Stimulated activated CD8-positive, alpha-beta memory T cell treated with anti-CD3 and anti-CD28 coated beads, Interleukin-2, amount 100 ng/mL, for 48 hours (primary cell): Measurements from ENCODE around the gene RUNX1.
A peak's percentile ranks its signal among the peaks of the same experiment; 100 is the strongest.
"Not testable (repeated sequence)": the region's sequence is repeated elsewhere in the genome, so short reads cannot be mapped to it uniquely, and the experiment has no call there.

Source experiments
- DNase-seq, 2 donors: peaks; one replicate each; pipeline ENCODE4 v3.0.0-alpha.2; 2020; ENCODE audit warnings: low read depth in 2 of 2

The RUNX1 gene

DNA sequence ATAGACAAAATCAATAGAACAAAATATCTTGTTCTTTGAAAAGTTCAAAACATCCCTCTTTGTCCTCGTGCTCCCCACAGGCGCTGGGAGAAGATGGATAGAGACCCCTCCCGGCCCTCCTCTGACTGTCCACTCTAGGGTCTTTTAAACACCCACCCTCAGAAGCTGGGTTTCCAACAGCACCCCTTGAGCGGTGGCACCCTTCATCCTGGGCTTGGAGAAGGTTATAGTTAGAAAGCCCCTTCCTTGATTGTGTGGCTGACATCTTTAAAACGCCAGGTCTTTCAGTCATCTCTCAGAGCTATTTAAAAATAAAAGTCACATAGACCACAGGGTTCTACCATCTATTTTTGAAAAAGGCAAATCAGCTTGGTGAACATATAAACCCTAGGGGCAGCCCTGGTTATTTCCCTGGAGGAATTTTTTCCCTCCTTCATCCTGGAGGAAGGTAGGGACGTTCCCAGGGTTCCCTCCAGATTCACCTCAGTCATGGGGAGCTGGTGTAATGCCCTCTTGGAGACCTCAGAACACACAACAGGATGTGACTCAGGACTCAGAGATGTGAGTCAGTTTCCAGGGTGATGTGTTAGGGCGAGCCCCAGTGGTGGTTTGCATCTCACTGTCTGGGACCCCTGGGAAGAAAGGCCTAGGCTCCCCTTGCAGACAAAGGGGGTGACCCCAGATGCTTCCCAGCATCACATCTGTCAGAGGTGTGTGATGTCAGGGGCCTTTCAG, 241.8 kb downstream of the RUNX1 start:
- DNase-seq = peak; percentile 39 to 52

DNA sequence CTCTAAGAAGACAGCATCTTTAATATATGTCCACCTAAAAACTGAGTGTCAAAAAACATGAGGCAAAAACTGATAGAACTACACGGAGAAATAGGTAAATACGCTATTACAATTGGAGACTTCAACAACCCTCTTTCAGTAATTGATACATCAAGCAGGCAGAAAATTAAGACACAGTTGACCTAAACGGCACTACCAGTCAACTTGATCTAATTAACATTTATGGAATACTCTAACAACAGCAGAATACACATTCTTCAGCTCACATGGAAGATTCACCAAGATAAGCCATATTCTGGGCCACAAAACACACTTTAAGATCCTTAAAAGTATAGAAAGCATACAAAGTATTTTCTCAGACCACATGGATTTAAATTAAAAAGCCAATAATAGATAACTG, 242.7 kb downstream of the RUNX1 start:
- no peak for DNase-seq

DNA sequence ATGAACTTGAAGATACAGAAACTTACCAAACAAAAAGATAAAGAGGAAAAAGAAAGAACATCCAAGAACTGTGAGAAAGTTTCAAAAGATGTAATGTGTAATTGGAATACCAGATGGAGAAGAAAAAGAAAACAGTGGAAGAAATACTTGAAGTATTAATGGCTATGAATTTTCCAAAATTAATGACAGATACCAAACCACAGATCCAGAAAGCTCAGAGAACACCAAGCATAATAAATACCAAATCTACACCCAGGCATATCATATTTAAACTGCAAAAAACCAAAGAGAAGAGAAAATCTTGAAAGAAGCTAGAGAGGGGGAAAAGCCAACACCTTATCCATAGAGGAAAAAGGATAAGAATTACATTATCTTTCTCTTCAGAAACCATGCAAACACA, 243.9 kb downstream of the RUNX1 start:
- no peak for DNase-seq

DNA sequence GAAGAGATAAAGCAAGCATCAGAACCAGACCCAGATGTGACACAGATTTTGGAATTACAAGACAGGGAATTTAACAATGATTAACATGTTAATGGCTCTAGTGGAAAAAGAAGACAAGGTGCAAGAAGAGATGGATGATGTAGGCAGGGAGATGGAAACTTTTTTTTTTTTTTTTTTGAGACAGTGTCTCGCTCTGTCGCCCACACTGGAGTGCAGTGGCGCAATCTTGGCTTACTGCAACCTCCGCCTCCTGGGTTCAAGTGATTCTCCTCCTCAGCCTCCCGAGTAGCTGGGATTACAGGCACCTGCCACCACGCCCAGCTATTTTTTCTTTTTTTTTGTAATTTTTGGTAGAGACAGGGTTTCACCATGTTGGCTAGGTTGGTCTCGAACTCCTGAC, 244.5 kb downstream of the RUNX1 start:
- not testable (repeated sequence) for DNase-seq

DNA sequence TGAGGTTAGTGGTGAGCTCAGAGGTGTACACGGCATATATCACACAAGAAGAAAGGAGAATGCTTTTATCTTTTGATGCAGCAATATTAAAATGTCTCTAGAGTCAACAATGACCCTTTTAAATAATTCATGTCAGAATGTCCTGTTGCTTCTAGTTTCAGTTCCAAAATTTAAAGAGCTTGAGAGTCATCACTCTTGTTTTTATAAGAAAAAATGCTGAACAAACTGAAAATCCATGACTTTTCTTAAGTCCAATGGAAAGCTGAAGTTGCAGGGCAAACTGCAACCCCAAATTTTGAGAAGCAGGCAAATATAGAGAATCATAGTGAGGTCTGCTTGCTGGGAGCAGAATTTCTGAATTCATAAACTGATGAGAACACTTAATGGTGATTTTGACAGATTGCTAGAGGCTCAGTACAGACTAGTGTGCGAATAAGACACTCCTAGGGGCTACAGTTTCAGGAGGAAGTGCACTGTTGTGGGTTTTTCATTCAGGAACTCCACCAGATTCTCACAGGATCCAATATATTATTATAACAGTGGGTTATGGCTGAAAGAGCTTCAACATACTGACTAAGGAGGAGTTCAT, 245.2 kb downstream of the RUNX1 start:
- no peak for DNase-seq

DNA sequence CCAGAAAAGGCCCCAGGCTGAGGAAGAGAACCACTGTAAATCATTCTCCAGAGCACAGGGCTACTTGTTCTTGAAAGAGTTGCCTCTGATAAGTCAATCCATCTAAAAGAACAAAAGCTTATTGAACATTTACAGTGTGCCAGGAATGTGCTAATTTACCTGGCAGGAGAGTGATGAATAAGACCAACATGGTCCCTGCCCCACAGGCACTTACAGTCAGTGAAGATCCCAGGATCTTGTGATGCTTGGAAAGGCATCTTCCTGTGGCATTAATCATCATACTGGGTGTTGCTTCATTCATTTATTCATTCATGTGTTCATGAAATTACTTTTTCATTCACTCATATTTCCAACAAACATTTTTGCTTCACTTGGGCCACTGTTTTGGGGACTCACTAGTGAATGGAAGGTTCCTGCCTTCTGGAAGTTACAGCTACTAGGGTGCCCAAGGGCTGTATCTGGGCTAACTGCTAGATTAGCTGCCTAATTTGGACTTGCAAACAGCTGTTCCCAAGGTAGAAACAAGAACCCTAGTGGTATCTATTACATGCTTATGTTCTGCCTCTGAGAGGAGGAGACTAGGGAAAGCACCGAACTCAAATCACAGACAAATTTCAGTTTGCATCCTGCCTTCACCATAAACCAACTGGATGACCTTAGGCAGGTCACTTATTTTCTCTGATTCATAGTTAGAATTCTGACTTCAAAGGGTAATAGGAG, 246.8 kb downstream of the RUNX1 start:
- no peak for DNase-seq

DNA sequence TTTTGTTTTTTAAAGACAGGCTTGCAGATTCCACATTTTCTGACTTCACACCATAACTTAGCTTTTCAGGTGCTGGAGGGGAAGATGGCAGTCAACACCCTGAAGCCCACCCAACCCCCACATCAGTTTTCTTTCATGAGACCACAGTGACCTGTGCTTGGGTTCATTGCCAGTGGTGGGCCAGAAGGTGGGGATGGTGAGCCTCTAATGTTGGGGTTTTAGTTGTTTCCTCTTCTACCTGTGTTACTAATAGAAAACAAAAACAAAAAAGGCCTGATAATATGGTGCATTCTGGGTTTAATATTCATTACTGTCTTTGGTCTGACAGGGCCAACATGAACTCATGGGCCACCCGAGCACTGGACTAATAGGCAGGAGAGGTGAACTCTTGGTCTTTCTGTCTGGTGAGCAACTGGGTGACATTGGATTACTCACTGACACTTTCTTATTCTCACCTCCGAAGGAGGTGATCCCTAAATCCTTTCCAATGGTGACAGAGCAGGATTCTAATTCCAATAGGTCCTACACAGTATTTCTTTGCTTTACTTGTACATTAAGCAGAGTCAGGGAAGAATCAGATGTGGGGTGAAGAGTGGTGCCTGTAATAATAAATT, 247.5 kb downstream of the RUNX1 start:
- no peak for DNase-seq

DNA sequence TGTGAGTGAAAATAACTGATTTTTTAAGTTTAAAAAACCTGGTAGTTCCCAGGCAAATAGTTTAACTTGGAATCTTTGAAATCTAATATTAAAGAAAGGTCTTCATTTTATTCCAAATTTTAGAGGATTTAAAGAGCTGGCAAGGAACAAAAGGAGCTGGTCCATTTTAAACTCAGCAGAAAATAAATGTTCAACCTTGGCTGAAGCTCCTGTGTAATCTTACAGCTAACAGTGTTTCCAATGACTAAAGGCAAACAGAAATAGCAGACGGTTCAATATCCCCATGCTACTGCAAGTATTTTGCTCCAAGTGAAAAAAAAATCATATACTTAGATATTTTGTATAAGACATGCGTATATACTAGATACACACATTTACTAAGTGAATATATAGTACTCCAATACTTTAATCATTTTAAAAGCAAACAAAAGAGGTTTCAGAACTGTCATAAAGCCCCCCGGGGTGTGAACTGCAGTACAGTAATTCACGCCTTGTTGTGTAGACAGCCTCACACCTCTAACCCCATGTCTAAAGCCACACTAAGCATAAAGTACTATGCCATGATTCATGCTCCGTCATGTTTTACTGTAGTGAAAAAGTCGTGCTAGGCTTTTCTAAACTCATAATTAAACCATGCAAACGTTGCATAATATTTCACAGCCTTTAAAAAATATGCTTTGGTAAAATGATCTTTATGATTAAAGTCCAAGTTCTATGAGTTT, 248.1 kb downstream of the RUNX1 start:
- no peak for DNase-seq

DNA sequence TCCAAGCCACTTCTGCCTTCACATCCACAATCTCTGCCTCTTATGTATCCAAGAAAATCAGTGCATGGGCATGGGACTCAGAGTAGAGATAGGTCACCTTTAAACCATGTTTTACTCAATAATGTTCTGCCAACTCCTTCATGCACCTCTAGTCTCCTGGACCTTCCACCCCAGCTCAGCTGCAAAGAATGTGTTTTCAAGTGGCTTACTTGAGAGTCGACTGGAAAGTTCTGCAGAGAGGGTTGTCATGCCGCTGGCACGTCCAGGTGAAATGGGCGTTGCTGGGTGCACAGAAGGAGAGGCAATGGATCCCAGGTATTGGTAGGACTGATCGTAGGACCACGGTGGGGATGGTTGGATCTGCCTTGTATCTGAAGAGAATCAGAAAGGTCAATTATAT, 250.0 kb downstream of the RUNX1 start:
- no peak for DNase-seq

DNA sequence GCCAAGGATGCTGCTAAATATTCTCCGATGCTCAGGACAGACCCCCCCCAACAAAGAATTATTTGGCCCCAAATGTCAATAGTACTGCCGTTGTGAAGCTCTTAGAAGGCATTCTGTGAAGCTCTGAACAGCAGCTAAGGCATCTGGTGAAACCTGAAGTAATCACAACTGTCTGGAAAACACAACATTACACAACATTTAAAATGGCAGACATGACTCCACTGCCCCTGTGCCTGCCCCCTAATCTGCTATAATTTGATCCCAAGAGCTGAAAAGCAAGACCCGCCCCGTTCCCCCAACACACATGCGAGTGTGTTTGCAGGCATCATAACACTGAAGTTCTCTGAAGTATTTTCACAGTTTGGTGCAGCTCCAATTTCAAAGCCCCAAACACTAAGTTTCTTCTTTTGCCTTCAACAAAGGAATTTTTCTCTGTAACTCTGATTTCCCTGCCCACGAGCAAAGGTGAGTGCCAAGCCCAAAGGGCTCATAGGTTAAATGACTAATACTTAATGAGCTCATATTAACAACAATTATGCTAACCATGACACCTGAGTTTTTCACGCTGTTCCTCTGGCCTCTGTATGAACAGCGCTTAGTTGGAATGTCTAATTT, 251.1 kb downstream of the RUNX1 start:
- no peak for DNase-seq

DNA sequence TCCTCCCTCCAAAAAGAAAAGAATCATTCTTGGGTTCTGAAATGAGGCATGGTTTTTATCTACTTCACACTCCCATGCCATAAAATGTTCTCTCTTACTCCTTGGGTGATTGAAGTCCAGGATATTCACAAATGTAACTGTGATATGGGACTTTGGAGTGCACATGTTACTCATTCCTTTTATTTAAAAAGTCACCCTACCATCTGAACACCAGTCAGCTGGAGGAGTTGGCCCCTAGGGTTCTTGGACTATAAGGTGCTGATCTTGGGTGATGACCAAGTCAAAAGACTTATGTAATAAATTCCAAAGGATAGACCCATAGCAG, 251.9 kb downstream of the RUNX1 start:
- no peak for DNase-seq

DNA sequence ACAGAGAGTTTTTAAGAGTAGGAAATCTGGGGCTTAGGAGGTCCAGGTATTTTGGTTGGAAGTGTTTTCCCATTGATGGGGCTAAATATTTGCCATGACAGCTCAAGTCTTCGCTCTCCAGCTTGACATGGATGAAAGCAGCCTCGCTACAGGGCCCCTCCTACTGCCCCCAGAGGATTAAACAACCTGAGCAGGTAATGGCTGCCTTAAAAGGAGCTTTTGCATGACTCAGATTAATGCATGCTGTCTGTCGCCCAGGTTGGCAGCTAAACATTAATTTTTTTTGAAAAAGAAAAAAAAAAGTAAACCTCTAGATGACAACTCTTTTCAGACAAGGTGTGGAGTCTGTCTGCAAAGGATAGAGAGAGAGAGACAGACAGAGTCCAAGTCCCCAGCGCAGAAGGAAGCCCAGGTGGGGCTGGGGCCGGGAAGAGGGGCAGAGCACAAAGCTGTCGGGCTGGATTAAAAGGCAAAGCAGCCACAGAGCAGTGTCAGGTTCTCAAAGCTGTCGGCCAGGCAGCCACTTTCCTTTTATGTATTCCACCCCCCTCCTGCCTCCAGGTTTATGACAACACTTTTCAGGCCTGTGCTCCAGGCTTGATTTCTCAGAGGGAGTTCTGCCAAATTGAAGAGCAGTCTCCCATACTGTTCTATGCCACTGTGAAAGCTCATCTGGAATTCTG, 252.4 kb downstream of the RUNX1 start:
- no peak for DNase-seq

DNA sequence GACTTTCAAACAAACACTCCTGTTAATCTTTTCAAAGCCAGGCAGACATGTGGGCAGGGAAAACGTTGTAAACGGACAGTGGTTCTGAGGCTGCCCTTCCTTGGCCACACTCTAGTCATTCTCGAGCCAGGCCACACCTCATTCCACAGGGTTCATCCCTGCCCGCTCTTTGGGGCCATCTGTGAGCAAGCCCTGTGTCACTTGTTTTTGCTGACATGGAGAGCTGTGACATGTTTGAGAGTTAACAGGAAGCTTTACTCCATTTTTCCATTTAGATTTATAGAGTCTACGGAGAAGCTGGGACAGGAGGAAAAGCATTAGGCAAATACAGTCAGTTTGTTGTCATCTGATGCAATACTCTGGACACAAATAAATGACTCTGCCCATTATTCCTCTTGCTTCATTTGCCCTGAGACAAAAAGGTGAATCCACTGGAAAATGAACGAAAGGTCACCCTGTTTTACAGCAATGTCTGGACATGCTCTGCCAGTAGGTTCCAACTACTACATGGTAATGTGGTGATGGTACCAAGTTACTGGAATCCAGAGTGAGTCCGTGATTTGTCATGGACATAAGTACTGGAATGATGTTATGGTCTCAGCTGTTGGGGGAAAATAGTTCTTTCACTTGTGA, 253.4 kb downstream of the RUNX1 start:
- DNase-seq = no peak

DNA sequence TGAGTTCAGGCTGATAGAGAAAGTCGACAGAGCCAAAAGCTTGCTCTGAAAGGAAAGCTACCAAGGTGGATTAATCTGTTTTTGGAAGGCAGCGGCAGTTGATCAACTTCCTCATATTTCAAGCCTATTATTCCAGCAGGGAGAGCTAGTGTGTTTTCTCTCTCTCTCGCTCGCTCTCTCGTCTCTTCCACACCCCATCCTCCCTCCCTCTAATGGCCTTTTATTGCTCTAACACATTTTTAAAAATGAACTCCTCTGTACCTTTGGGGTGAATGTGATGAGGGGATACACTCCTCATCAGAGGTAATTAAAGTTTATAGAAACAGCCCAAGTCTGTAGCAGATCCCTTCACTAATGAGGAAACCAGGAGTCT, 253.9 kb downstream of the RUNX1 start:
- no peak for DNase-seq

DNA sequence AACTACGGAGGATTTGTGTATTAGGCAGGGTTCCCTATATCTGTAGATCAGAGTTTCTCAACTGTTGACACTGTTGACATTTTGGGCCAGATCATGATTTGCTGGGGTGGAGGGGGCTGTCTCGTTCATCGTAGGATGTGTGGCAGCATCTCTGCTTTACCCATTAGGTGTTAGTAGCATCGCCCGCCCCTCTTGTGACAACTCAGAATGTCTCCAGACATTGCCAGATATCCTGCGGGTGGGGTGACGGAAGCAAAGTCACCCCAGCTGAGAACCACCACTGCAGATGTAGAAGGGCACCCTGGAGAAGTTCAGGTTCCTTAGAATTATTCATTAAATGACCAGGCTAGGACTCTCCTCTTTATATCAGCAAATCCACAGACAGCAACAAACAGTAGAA, 254.4 kb downstream of the RUNX1 start:
- no peak for DNase-seq

DNA sequence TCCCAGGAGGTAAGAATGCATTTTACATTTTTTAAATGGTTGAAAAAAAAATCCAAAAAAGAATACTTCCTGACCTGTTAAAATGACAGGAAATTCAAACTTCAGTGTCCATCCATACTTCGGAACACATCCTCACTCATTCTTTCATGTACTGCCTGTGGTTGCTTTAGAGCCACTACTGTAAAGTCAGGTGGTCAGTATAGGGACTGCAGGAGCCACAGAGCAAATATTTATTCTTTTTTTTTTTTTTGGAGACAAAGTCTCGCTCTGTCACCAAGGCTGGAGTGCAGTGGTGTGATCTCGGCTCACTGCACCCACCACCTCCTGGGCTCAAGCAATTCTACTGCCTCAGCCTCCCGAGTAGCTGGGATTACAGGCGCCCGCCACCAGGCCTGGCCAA, 255.6 kb downstream of the RUNX1 start:
- no peak for DNase-seq

DNA sequence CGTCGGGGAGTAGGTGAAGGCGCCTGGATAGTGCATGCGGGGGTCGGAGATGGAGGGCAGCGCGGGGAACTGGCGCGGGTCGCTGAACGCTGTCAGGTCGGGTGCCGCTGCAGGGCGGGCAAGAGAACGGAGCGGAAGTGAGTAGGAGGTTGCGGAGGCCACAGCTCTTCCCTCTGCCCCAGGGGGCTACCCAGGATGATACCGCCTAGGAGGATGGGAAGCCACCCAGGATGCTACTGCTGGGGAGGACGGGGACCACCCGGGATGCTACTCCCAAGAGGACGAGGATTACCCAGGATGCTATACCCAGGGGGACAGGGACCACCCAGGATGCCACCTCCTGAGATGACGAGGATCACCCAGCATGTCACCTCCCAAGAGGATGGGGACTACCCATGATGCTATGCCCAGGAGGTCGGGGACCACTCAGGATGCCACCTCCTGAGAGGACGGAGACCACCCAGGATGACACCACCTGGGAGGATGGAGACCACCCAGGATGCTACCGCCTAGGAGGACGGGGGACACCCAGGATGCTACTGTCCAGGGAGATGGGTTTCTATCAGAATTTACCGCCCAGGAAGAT, 256.5 kb downstream of the RUNX1 start:
- DNase-seq = no peak

DNA sequence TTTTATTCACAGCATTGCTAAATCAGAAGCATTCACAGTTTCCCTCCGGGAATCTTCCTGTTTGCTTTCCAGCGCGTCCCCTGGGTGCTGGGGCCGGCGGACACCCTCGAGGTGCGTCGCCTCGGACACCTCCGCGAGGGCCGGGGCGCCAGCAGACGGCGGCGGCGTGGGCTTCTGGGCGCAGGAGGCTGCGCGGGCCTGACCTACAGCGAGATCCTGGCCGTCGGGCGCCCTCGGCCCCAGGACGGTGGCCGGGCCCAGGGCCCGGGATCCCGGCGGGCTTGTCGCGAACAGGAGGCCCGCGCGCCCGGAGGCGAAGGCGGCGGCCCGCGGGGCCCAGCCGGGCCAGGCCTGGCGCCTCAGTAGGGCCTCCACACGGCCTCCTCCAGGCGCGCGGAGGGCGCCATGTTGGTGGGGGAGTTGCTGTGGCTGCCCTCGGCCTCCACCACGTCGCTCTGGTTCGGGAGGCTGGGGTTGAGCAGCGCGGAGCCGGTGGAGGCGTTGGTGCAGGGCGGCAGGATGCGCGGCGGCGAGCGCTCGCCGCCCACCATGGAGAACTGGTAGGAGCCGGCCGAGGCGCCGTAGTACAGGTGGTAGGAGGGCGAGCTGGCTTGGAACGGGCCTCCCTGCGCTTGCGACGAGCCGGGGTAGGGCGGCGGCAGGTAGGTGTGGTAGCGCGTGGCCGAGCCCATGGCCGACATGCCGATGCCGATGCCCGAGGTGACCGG, 257.2 kb downstream of the RUNX1 start:
- no peak for DNase-seq

DNA sequence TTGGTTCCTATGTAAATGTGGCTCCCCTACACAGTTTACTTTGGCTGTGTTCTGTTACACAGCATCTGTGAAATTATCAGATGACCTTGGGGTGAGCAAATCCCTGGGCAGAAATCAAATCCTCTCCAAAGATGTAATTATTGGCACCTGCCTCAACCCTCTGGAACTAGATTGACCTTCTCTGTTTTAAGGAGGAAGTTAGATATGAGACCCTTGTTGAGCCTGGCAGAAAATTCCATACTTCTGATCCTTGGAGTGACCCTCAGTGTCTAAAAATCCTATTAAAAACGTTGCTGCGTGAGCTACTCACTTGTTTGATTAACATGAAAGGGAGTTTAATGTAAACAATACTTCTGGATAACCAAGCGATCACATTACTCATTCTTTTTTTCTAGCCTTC, 258.3 kb downstream of the RUNX1 start:
- no peak for DNase-seq

DNA sequence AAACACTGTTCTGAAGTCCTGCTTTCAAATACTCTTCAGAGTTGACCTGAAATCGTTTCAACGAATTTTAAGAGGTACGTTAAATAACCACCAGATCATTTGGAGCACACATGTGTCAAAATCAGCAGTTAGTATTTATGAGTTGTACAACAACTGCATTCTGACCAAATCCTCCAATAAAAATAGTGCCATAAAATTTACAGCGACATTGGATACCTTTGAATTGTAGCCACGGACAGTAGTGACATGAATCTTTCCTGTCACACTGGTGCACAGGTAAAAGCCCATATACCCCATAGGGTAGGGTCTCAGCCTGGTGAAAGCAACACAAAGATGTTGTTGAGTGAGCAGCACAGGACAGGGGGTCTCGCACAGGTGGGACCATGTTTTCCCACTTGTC, 258.8 kb downstream of the RUNX1 start:
- DNase-seq = no peak
